Brain microvascular endothelial cell (primary cell): Measurements from ENCODE around the gene CDH23.

Experiments used
- DNase-seq: peaks from one replicate; pipeline ENCODE4 v3.0.0-alpha.2; 2020
- H3K27ac ChIP-seq: fragments of 250-450 bp; sonication (Bioruptor Pico); 2 replicates; pipeline ENCODE4 v1.5.1; 2020; ENCODE audit warnings: mild to moderate bottlenecking, moderate library complexity
- H3K27me3 ChIP-seq: fragments of 250-450 bp; sonication (Bioruptor Pico); replicated peaks from 2 replicates; pipeline ENCODE4 v1.5.1; 2020; ENCODE audit warnings: mild to moderate bottlenecking
- H3K36me3 ChIP-seq: fragments of 250-450 bp; sonication (Bioruptor Pico); replicated peaks from 2 replicates; pipeline ENCODE4 v1.5.1; 2020; ENCODE audit warnings: mild to moderate bottlenecking
- H3K4me3 ChIP-seq: 2 replicates; pipeline ENCODE4 v1.5.1; 2011; ENCODE audit warnings: low read depth, mild to moderate bottlenecking, control low read depth, low read length, moderate library complexity
- CTCF ChIP-seq: IDR thresholded peaks from 2 replicates; pipeline ENCODE4 v1.5.1; 2011; ENCODE audit warnings: low read depth, mild to moderate bottlenecking, moderate library complexity, low read length, control low read depth, inconsistent platforms; ENCODE audit errors: missing control alignments
- in situ Hi-C: cut with HindIII; loops from 2 replicates; pipeline ENCODE4 v1.10.0; 2017; ENCODE audit warnings: low sequenced_read_pairs, low pct_ligation_motif_present

Gene CDH23

GRCh38 chr10:71459513-71459912, 62.8 kb downstream of the CDH23 start:
- DNase-seq, result no peak
- Histone ChIP-seq H3K4me3 (no peak overlapping the region), H3K27ac (no peak overlapping the region), H3K36me3 (no peaks in the 10 kb centered on the region), H3K27me3 (peaks cover 2% of the 10 kb centered on the region)
- in situ Hi-C loops, result no loop called here
- no peak for TF ChIP-seq CTCF

GRCh38 chr10:71460615-71461014, 63.9 kb downstream of the CDH23 start:
- no peak for TF ChIP-seq CTCF
- Histone ChIP-seq H3K27me3 (peaks cover 2% of the 10 kb centered on the region), H3K36me3 (no peaks in the 10 kb centered on the region), H3K27ac (no peak overlapping the region), H3K4me3 (no peak overlapping the region)
- DNase-seq, result no peak
- in situ Hi-C loops, result no loop called here

- Histone ChIP-seq H3K27me3 (peaks cover 2% of the 10 kb centered on the region), H3K4me3 (no peak overlapping the region), H3K36me3 (no peaks in the 10 kb centered on the region), H3K27ac (no peak overlapping the region)
- TF ChIP-seq CTCF, result no peak
- no peak for DNase-seq
- in situ Hi-C loops, result no loop called here
Measured at GRCh38 chr10:71461457-71461856, 64.7 kb downstream of the CDH23 start.

- Histone ChIP-seq H3K4me3 (no peak overlapping the region), H3K27me3 (peaks cover 1% of the 10 kb centered on the region), H3K36me3 (no peaks in the 10 kb centered on the region), H3K27ac (no peak overlapping the region)
- in situ Hi-C loops, result no loop called here
- DNase-seq, result no peak
- TF ChIP-seq CTCF, result no peak
Measured at GRCh38 chr10:71462062-71462935, 65.6 kb downstream of the CDH23 start.

- no peaks in the 10 kb centered on the region for H3K27me3 ChIP-seq
- H3K27ac ChIP-seq, result no peak overlapping the region
- H3K4me3 ChIP-seq, result no peak overlapping the region
- in situ Hi-C loops, result no loop called here
- DNase-seq, result no peak
- no peak for TF ChIP-seq CTCF
- no peaks in the 10 kb centered on the region for H3K36me3 ChIP-seq
Measured at GRCh38 chr10:71463111-71463510, 66.4 kb downstream of the CDH23 start.
